HEK293T (cell line): Measurements from ENCODE around the gene DENND2A.

Experiments used
- BHLHE40 ChIP-seq: fragments of 450-650 bp; IDR thresholded peaks from 2 replicates; pipeline ENCODE4 v1.6.1; 2016; ENCODE audit warnings: mild to moderate bottlenecking, moderate library complexity, borderline replicate concordance
- FOXA1 ChIP-seq: fragments of 450-650 bp; IDR thresholded peaks from 2 replicates; pipeline ENCODE4 v1.6.1; 2016; ENCODE audit warnings: mild to moderate bottlenecking

DNA sequence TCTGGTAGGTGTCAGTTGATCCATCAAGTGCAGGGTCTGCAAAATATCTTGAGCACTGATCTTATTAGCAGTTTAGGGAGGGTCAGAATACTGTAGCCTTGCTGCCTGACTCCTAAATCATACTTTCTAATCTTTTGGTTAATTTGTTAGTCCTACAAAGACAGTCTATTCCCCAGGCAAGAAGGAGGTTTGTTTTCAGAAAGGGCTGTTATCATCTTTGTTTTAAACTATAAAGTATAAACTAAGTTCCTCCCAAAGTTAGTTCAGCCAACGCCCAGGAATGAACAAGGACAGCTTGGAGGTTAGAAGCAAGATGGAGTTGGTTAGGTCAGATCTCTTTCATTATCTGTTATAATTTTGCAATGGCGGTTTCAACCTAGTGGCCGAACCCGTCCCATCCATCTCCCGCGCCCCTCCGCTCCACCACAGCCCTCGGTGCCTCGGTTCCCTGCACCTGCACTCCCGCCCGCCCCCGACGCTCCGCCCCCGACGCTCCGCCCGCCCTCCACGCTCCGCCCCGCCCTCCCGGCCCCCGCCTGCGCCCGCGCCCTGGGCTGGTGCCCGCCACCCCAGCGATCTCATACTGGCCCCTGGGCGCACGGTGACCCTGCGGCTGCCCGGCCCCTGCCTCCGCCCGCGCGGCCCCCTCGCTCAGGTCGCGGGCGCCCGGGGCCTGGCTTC, 31.9 kb upstream of the DENND2A start, which contains the start of gene ADCK2:
- no peak for TF ChIP-seq FOXA1
- TF ChIP-seq BHLHE40: no peak
